DMS153 treated with DMSO at 0.1 percent for 48 hours (cell line): ENCODE data around the gene CNOT1.
"Not testable (repeated sequence)": the region's sequence is repeated elsewhere in the genome, so short reads cannot be mapped to it uniquely, and the experiment has no call there.

Experiments
- DNase-seq: peaks from one replicate; lab custom pipeline; 2025; ENCODE audit not compliant: unreplicated experiment; lab: John Stamatoyannopoulos, UW

The CNOT1 gene

DNA sequence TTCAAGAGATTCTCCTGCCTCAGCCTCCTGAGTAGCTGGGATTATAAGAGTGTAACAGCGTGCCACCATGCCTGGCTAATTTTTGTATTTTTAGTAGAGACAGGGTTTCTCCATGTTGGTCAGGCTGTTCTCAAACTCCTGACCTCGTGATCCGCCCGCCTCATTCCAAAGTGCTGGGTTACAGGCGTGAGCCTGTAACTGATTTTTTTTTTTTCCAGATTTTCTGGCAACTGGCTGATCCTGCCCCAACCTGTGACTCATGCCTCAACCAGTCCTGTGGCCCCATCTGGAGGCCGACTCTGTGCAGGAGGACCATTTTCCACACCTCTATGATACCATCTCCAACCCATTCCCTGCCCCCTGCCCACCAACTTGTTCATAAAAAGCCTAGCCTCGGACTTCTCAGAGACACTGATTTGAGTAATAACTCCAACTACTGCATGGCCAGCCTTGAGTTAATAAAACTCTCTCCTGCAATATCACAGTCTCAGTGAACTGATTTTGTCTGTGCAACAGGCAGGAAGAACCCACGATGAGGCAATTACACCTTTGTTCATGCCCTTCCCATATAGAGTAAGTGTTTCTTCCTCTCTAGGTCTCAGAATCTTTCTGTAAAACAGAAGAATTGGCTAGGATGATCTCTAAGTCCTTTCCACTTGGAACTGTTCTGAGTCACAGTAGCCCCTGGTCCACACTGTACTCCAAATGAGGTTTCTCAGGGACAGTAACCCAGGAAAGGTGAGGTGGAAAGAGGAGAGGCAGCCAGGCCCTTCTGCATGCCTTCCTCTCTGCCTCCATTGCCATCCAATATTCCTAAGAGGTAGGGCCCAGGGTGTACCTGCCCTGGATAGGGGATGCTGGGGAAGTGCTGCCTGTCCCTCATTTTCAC, 8.8 kb upstream of the CNOT1 start:
- DNase-seq: no peak

DNA sequence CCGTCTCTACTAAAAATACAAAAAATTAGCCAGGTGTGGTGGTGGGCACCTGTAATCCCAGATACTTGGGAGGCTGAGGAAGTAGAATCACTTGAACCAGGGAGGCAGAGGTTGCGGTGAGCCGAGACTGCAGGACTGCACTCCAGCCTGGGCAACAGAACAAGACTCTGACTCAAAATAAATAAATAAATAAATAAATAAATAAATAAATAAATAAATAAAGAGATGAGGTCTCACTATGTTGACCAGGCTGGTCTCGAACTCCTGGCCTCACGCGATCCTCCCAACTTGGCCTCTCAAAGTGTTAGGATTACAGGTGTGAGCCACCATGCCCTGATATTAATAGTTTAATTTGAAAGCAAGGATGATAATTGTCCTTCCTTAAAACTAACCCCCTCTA, 7.4 kb upstream of the CNOT1 start:
- not testable (repeated sequence) for DNase-seq

DNA sequence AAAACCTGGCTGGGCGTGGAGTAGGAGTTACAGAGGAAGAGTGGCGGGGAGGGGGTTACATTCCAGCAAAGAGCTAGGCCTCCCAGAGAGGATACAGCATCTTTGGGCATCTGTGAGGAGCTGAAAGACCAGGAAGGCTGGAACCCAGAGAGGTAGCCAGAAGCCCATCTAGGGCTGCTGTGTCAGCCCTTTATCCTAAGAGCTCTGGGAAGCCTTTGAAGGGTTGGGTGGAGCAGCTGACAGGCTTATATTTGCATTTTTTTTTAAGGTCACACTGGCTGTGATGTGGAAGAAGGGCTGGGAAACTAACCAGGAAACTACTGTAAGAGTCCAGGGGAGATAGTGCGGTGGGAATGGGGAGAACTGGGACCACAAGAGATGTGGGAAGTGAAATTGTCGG, 6.8 kb upstream of the CNOT1 start:
- DNase-seq: no peak

DNA sequence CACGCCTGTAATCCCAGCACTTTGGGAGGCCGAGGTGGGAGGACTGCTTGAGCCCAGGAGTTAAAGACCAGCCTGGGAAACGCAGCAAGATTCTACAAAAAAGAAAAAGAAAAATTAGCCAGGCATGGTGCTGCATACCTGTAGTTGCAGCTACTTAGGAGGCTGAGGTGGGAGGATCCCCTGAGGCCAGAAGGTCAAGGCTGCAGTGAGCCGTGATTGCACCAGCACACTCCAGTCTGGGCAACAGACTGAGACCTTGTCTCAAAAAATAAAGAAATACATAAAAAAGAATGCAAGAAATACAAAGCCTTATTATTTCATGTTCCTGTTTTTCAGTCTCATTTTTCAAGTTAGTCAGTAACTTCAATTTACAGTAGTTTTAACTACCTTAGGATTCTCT, 5.9 kb upstream of the CNOT1 start:
- no peak for DNase-seq

DNA sequence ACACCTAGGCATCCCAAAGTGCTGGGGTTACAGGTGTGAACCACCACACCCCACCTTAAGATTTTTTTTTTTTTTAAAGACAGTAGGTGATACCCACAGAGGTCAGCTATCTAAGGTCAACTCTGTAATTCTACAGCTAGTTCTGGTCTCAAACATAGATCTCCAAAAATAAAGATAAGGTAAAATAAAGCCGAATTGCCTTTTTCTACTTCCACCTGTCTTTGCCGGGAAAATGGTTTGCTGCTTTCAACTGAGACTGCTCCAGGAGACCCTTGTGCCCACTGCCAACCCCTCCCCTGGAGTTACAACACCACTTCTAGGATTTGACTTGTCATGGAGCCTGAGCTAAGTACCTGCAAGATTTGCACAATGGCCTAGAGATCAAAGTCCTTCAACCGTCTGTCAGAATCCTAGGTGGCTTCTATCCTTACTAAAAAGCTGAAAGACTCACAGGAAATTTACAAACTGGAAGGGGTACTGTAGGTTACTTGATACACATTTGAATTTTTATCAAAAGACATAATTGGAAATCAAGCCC, 4.7 kb upstream of the CNOT1 start:
- DNase-seq: no peak

DNA sequence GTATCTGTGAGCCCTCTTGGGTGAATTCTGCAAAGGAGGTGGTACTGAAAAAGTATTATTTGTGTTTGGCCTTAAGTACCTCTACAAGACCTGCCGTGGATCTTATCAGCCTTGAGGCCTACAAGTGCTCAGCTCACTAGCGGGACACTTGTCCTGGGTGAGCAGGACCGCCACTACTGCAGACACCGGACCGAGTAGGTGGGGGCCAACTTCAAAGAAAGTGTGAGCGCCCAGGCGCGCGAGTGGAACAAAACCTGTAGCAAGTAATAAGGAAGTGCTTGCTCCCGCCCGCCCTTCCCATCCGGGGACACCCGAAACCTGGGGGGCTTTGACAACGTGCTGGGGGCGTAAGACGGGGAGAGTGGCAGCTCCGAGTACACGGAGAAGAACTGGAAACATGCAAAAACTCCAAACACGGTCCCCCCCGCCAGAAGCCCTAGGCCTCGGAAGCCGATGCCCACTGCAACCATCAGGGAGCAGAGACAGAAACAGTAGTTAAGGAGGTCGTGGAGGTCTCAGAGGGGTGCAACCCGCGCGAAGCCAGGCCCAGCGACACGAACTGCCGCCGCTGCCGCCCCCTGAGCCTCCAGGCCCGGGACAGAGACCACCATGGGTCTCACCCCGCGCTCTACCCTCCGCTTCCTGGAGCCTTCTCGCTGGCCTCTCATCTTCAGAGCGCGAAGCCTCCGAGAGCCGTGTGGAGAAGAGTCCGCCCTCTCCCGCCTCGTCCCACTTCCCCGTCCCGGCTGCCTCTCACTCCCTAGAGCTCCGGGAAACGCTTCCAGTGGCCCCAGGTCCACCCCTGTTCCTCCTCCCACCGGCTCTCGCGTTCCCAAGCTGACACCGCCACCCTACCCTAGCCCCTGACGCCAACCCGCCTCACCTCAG, 537 bp downstream of the CNOT1 start:
- no peak for DNase-seq

DNA sequence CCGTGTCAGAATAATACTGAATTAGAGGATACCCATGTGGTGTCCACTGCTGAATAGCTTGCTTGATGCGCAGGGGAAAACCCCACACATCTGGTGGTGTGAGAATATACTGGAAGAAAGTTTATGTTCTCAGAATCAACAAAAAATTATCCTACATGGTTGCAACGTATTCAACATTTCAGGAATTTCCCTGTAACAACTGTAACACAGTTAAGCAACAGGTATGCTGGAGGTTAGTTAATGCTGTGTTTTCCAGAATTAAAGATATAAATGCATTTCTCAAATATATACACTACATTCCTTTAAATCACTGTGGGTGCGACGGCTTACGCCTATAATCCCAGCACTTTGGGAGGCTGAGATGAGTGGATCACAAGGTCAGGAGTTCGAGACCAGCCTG, 5.4 kb downstream of the CNOT1 start:
- no peak for DNase-seq

DNA sequence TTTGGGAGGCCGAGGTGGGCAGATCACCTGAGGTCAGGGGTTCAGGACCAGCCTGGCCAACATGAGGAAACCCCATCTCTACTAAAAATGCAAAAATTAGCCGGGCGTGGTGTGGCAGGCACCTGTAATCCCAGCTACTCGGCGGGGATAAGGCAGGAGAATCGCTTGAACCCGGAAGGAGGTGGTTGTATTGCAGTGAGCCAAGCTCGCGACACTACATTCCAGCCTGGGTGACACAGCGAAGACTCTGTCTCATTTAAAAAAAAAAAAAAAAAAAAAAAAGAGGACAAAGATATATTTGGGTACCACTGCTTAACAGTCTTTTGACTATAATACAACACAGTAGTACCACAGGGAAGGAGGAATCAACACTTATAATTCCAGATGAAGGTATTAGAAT, 9.2 kb downstream of the CNOT1 start:
- no peak for DNase-seq

DNA sequence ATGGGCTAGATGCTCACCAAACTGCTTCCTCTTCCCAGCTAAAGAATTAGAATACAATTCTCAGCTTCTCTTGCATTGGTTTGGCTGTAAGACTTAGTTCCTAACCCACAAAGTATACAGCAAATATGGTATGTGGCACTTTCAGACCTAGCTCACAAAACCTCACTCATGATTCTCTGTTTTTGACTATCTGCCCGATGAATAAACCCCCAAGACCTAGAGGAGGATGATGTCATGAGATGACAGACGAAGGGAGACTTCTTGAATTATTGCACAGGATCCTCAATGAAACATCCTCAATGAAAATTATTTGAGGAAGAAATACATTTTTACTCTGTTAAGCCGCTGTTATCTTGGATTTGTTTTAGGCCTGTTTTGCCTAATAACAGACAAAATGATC, 14.3 kb downstream of the CNOT1 start:
- no peak for DNase-seq

DNA sequence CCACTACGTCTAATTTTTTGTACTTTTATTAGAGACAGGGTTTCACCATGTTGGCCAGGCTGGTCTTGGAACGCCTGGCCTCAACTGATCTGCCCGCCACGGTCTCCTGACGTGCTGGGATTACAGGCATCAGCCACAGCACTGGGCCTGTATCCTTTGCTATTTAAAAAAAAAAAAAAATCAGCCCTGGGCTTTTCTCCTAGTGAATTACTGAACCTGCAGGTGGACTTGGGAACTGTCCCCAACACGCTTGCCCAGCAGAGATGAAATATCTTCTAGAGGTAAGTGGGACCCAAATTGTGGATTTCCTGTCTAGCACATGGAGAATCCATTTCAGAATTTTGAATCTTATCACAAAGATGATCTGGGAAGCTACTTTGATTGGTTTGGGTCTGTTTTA, 14.8 kb downstream of the CNOT1 start:
- DNase-seq: no peak

DNA sequence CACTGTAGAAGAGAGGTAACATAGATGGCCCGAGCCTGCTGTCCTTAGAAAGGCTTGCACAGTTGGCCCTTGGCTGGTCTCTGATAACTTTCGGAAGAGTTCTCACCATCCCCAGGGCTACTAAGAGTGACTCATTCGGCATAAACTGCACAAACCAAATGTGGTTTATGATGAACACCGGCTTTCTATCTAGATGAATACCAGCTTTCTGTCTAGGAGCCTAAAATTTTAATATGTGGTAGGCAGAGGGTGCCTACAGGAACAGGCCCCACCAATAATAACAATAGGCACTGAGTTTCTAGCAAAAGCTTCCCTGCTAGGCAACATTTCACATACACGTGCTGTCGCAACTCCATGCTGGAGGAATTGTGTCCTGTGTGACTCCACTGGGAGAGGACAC, 15.4 kb downstream of the CNOT1 start:
- DNase-seq: no peak

DNA sequence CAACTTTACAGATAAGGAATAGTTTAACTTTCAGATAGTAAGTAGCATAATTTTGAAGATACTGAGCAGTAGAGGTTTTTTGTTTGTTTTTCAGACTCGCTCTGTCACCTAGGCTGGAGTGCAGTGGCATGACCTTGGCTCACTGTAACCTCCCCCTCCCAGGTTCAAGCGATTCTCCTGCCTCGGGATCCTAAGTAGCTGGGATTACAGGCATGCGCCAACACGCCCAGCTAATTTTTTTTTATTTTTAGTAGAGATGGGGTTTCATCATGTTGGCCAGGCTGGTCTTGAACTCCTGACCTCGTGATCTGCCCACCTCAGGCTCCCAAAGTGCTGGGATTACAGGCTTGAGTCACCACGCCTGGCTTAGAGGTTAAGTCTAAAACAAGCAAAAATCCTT, 16.7 kb downstream of the CNOT1 start:
- DNase-seq: not testable (repeated sequence)

DNA sequence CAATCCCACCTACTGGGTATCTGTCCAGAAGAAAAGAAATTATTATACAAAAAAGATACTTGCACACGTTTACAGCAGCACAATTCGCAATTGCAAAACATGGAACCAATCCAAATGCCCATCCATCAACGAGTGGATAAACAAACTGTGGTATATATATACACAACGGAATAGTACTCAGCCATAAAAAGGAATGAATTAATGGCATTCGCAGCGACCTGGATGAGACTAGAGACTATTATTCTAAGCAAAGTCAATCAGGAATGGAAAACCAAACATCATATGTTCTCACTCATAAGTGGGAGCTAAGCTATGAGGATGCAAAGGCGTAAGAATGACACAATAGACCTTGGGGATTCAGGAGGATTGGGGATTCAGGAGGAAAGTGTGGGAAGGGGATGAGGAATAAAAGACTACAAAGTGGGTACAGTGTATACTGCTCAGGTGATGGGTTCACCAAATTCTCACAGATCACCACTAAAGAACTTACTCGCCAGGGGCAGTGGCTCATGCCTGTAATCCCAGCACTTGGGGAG, 21.0 kb downstream of the CNOT1 start:
- DNase-seq: no peak

DNA sequence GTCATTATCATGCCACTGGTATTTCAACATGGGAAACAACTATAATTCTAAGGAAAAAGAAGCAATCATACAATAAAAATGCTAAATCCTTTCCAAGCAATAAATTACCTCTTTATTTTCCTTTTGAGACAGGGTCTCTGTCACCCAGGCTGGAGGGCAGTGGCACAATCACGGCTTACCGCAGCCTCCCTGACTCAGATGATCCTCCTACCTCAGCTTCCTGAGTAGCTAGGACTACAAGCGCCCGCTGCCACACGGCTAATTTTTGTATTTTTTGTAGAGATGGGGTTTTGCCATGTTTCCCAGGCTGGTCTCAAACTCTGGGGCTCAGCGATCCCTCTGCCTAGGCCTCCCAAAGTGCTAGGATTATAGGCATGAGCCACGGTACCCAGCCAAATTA, 24.1 kb downstream of the CNOT1 start:
- no peak for DNase-seq

DNA sequence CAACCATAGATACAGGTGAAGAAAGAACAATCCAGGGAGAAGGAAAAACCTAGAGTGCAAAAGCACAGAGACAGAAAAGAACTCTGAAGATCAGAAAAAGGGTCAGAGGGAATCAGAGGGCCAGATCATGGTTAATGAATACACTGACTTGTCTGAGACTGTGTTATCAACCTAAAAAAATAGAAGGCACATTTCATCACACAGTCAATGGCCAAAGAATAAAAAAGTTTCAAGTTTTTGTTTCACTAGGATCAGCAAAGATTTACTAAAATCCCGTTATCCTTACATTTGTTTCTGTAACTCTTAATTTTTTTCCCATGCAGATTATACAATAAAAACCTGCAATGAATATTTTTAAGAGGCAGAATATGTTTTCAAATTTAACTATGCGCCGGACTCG, 38.5 kb downstream of the CNOT1 start:
- DNase-seq: no peak

DNA sequence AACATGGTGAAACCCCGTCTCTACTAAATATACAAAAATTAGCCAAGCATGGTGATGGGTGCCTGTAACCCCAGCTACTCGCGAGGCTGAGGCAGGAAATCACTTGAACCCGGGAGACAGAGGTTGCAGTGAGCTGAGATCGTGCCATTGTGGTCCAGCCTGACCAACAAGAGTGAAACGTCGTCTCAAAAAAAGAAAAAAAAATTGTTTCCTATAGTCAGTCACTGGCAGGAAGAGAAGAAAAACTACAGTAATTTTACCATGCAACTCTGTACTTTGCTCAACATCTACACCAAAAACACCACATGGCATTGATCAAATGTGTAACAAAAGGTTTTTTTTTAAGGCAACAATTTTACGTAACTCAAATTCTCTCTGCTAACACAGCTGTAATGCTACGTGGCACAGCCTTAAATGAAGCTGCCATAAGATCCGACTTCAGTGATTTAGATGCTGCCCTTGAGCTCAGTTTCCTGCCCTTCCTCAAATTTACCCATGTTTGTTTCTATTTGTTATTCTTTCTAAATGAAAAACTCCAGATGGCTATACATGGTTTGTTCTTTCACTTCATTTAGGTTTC, 40.2 kb downstream of the CNOT1 start:
- no peak for DNase-seq

DNA sequence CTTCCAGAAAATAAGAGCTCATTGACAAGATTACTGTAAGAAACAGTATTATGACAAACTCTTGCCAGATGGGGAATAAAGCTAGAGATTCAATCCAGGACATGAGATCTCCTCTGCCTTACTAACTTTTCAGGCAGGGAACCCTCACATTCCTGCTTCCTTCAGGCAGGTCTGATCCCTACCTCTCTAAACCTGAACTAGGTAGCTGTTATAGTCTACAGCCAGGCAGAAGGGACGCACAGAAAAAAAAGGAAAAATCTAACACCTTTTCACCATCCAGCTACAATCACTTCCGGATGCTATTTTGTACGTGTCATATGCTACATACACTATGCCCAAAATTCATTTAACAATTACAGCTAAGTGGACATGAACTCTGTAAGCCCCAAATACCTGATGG, 41.2 kb downstream of the CNOT1 start:
- no peak for DNase-seq

DNA sequence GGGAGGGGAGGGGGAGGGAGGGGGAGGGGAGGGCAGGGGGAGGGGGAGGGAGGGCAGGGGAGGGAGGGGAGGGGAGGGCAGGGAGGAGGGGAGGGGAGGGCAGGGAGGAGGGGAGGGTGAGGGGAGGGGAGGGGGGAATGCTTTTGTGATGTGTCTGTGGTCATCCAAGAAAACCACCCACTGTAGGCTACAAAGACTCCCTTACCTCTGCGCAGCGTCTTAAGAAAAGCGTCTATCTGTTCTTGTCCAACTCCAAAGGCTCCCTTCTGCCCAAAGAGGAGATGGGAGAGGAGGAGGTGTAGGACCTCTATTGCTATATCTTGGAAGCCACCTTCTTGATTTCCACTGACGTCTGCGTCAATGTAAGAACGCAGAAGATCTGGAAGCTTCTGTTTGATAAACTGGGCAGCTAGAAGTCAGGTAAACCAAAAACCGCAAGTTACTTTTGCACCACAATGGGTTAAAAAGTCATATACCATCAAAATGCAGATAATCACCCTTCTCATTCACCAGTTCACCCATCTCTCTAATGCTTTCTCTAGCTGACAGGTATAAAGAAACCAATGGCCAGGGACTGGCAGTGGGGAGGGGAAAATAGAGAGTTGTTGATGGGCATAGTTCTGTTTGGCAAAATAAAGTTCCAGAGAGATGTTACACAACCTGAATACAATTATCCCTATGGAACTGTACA, 43.1 kb downstream of the CNOT1 start:
- DNase-seq: no peak

DNA sequence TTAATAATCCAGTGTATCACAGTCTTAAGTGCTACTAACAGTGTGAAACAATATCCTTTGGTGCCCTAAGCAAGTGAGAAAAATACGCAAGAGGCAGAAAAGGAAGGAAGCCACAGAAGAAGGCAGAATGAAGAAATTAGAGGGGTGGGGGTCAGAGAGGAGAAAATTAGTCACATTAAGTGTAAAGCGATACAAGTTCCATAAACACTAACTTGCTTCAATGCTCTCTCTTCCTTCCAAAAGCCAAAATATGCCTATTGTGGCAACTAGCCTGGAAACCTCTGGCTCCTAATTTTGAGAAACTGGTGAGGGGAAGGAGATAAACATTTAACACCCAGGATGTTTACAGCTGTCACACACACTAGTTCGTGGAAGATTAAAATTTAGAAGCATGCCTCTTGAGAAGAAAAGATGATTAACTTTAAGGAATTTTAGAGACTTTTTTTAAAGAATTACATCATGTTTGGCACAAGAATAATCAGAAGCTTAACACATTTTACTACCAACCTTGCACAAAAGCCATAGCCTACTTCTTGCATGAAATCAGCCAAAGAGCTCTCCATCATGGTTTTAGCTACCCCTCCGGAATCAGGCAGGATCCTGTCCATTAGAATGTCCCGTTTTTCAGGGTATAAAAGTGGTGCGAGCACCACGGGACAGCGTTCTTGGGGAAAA, 44.7 kb downstream of the CNOT1 start:
- no peak for DNase-seq
